Nephron (organoid): Measurements from ENCODE around the gene TUBGCP2.

ENCODE experiments used
- H3K27ac Mint-ChIP-seq, 3 experiments: 2 replicates each; pipeline ENCODE4 v1.8.0; 2020; ENCODE audit warnings: mixed read lengths in 3 of 3, mild to moderate bottlenecking in 2 of 3, moderate library complexity in 1 of 3
- H3K27me3 Mint-ChIP-seq: 2 replicates; pipeline ENCODE4 v1.8.0; 2021; ENCODE audit warnings: low read depth, mild to moderate bottlenecking, moderate library complexity, mixed read lengths
- H3K36me3 Mint-ChIP-seq: 2 replicates; pipeline ENCODE4 v1.8.0; 2020; ENCODE audit warnings: low read depth, mixed read lengths
- H3K4me1 Mint-ChIP-seq: 2 replicates; pipeline ENCODE4 v1.8.0; 2020; ENCODE audit warnings: mixed read lengths
- H3K4me3 Mint-ChIP-seq, 3 experiments: 2 replicates each; pipeline ENCODE4 v1.8.0; 2020; ENCODE audit warnings: mild to moderate bottlenecking in 3 of 3, mixed read lengths in 3 of 3, moderate library complexity in 2 of 3
- H3K9me3 Mint-ChIP-seq: 2 replicates; pipeline ENCODE4 v1.8.0; 2020; ENCODE audit warnings: mixed read lengths
- TF ChIP-seq, protein P1 (sequence below), 3 experiments: fragments of 200-600 bp; sonication (generic); IDR thresholded peaks; one replicate each; pipeline ENCODE4 v1.5.0; 2021; ENCODE audit warnings: antibody characterized with exemption in 3 of 3; ENCODE audit not compliant: unreplicated experiment in 3 of 3

TUBGCP2 gene

DNA sequence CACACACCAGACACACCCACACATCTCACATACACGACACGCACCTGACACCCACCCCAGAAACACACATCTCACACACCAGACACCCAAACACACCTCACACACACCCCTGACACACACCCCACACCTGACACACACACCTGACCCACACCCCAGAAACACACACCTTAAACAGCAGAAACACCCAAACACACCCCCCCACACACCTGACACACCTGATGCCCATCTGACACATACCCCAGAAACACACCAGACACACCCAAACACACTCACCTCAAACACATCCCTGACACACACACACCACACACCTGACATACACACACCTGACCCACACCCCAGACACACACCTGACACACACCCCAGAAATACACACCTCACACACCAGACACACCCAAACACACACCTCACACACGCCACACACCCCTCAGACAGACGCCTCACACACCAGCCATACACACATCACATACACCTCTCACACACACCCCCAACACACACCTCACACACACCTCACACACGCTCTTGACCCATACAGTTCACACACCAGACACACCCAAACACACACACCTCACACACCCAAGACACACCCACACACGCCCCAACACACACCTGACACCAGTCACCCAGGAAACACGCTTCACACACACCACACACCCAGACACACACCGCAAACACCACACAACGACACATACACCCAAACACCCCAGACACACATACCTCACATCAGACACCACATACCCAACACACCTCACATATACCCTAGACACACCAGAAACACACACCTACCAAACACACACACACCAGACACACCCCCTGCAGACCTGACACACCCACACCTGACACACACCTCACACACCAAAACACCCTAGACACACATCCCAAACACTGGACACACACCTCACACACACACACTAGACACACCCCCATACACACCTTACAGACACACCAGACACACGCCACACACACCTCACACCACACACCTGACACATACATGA, 29.7 kb upstream of the TUBGCP2 start:
- H3K9me3 Mint-ChIP-seq: peaks cover 7% of the 10 kb centered on the region
- H3K4me1 Mint-ChIP-seq: no peaks in the 10 kb centered on the region
- H3K27ac Mint-ChIP-seq: no peak overlapping the region
- H3K4me3 Mint-ChIP-seq: no peak overlapping the region
- TF ChIP-seq, protein P1, sequence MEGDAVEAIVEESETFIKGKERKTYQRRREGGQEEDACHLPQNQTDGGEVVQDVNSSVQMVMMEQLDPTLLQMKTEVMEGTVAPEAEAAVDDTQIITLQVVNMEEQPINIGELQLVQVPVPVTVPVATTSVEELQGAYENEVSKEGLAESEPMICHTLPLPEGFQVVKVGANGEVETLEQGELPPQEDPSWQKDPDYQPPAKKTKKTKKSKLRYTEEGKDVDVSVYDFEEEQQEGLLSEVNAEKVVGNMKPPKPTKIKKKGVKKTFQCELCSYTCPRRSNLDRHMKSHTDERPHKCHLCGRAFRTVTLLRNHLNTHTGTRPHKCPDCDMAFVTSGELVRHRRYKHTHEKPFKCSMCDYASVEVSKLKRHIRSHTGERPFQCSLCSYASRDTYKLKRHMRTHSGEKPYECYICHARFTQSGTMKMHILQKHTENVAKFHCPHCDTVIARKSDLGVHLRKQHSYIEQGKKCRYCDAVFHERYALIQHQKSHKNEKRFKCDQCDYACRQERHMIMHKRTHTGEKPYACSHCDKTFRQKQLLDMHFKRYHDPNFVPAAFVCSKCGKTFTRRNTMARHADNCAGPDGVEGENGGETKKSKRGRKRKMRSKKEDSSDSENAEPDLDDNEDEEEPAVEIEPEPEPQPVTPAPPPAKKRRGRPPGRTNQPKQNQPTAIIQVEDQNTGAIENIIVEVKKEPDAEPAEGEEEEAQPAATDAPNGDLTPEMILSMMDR (IDR thresholded peaks at IDR 0.05; ENCODE audit: unreplicated experiment in 3 of 3): no peak
- H3K27me3 Mint-ChIP-seq: peaks cover 29% of the 10 kb centered on the region
- H3K36me3 Mint-ChIP-seq: no peaks in the 10 kb centered on the region

- TF ChIP-seq, protein P1 (IDR thresholded peaks at IDR 0.05; ENCODE audit: unreplicated experiment in 3 of 3): no peak
- Mint-ChIP-seq H3K27me3 (peaks cover 34% of the 10 kb centered on the region), H3K27ac (no peak overlapping the region), H3K36me3 (no peaks in the 10 kb centered on the region), H3K4me3 (no peak overlapping the region), H3K4me1 (no peaks in the 10 kb centered on the region), H3K9me3 (peaks cover 14% of the 10 kb centered on the region)
Observed at GRCh38 chr10:133337370-133337725, 28.7 kb upstream of the TUBGCP2 start.

DNA sequence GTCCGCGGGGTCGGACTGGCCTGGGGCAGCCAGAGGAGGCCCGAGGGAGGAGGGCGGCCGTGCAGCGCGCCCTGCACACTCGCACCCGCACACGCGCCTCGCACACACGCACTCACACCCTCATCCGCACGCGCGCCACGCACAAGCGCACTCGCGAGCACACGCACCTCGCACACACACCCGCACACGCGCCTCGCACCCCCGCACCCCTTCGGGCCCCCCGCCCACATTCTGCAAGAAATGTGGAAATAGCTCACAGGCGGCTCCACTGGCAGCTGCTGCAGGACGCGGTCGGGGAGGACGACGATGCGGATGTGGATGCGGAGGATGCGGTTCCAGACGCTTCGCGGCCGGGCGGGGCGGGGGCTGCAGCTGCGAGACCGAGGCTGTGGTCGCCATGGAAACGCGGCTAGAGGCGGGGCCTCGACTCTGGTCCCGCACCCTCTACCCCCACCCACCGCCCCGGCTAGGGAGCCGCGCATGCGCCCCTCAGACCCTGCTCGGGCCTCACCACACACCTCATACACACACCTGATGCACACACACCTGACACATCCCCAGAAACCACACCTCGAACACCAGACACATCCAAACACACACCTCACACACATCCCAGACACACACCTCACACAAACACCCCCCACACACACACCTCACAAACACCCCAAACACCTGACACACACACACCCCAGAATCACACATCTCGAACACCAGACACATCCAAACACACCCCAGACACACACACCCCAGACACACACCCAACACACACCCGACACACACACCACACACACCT, 28.1 kb upstream of the TUBGCP2 start, which contains the start of gene CALY:
Gene CALY, minus strand, starts transcription at position 320 of the 793 bp plus-strand sequence. CDS start 7,907 bp downstream, outside the sequence.
- H3K4me3 Mint-ChIP-seq: peak within 1 kb of the TSS in 2 of 3 experiments; percentile 42 to 43
- H3K36me3 Mint-ChIP-seq: no peaks in the 10 kb centered on the region
- no peaks in the 10 kb centered on the region for H3K4me1 Mint-ChIP-seq
- no peak within 1 kb of the TSS for H3K27ac Mint-ChIP-seq
- TF ChIP-seq, protein P1 (IDR thresholded peaks at IDR 0.05; ENCODE audit: unreplicated experiment in 3 of 3): no peak
- H3K27me3 Mint-ChIP-seq: peaks cover 39% of the 10 kb centered on the region
- peaks cover 17% of the 10 kb centered on the region for H3K9me3 Mint-ChIP-seq

GRCh38 chr10:133336118-133336576, 27.5 kb upstream of the TUBGCP2 start:
- H3K27me3 Mint-ChIP-seq: peaks cover 46% of the 10 kb centered on the region
- H3K9me3 Mint-ChIP-seq: peaks cover 19% of the 10 kb centered on the region
- H3K4me3 Mint-ChIP-seq: no peak overlapping the region
- no peaks in the 10 kb centered on the region for H3K4me1 Mint-ChIP-seq
- no peaks in the 10 kb centered on the region for H3K36me3 Mint-ChIP-seq
- TF ChIP-seq, protein P1 (IDR thresholded peaks at IDR 0.05; ENCODE audit: unreplicated experiment in 3 of 3): no peak
- H3K27ac Mint-ChIP-seq: no peak overlapping the region

GRCh38 chr10:133335246-133336117, 26.8 kb upstream of the TUBGCP2 start:
- Mint-ChIP-seq H3K9me3 (peaks cover 19% of the 10 kb centered on the region), H3K4me3 (peak overlapping the region in 2 of 3 experiments; percentile 13 to 28), H3K27ac (no peak overlapping the region), H3K27me3 (peaks cover 52% of the 10 kb centered on the region), H3K4me1 (no peaks in the 10 kb centered on the region), H3K36me3 (no peaks in the 10 kb centered on the region)
- TF ChIP-seq, protein P1 (IDR thresholded peaks at IDR 0.05; ENCODE audit: unreplicated experiment in 3 of 3): no peak
